ENCODE measurements around the gene SLC2A6.

SLC2A6 gene

DNA sequence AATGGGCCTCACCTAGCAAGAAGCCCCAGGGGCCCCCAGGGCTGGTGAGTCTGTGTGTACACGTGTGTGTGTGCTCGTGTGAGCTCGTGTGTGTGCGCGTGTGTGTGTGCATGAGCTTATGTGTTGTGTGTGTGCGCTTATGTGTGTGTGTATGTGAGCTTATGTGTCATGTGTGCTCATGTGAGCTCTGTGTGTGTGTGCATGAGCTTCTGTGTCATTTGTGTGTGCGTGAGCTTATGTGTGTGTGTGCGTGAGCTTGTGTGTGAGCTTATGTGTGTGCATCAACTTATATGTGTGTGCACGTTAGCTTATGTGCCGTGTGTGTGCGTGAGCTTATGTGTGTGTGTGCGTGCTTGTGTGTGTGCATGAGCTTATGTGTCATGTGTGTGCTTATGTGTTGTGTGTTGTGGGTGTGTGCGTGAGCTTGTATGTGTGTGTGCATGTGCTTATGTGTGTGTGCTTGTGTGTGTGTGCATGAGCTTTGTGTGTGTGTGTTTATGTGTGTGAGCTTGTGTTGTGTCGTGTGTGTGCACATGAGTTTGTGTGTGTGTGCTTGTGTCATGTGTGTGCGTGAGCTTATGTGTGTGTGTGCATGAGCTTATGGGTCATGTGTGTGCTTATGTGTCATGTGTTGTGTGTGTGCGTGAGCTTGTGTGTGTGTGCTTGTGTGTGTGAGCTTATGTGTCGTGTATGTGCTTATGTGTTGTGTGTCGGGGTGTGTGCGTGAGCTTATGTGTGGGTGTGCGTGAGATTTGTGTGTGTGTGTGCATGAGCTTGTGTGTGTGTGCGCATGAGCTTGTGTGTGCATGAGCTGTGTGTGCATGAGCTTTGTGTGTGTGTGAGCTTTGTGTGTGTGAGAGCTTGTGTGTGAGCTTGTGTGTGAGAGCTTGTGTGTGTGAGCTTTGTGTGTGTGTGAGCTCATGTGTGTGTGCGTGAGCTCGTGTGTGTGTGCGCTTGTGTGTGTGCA lies 16.7 kb upstream of the SLC2A6 start:
- no peak for FAIRE-seq

DNA sequence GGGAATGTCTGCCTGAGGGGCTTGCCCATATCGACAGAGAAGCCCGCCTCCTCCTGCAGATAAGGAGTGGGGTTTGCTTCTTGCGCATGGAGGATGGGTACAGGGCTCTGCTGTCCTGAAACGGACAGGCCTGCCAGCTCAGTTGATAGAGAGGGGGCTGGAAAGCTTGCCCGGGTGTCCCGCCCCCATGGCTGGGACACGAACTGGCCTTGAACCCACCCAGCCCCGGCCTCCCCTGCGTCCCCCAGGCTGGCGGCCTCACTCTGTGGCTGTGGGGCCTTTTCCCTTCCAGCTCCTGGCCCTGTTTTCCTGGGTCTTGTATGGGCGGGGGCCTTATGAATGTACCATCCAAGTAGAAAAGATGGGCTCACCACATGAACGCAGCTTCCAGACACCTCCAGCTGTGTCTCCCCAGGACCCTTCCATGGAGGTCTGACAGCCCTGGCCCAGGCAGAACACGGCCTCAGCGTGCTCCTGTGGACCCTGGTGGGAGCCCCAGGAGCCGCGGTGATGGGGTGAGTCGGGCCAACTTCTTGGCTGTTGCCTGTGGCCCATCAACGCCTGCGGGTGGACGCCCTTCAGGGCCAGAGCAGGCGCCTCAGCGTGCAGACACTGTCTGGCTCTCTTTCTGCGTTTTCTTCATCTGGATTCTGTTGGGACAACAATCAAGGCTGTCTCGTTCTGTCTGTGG lies 15.9 kb upstream of the SLC2A6 start:
- FAIRE-seq, result no peak

DNA sequence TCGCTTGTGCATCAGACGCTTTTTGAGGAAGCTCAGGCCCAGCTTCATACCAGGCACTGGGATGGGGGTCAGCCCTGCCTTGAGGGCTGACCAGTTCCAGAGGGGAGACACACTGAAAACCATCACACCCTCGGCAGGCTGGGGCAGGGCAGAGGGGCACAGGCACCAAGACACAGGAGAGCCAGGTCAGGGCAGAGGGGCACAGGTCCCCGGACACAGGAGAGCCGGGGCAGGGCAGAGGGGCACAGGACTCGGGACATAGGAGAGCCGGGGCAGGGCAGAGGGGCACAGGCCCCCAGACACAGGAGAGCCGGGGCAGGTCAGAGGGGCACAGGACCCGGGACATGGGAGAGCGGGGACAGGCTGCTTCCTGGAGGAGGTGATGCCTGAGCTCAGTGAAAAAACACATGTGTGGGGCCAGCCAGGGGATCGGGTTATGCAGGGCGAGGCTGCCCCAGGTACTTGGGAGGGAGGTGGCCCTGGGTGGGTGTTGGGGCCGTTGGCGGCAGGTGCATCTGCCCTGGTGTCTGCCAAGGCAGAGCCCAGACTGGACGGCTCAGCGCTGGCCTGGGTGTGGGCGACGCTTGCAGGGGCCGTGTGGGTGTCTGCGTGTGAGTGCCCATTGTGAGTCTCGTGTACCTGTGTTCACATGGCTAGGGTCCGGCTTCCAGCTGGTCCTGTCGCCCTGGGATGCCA lies 15.1 kb upstream of the SLC2A6 start:
- FAIRE-seq, result no peak

DNA sequence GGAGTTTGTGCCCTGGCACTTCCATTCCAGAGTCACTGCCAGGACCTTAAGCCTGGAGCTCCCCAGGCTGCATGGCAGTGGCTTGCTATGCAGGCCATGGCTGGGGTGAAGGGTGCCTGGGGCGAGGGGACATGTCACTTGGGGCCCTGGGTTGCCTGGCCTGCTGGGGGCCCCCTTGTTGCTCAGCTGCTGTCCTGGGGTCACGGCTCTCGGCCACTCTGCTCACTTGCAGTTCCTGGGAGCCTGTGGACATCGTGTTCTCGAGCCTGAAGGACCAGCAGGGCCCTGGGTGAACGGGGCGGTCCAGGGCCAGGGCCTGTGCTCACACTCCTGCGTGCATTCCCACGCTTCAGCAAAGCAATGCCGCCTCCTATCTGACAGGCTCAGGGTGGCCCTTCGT lies 14.5 kb upstream of the SLC2A6 start:
- no peak for FAIRE-seq

DNA sequence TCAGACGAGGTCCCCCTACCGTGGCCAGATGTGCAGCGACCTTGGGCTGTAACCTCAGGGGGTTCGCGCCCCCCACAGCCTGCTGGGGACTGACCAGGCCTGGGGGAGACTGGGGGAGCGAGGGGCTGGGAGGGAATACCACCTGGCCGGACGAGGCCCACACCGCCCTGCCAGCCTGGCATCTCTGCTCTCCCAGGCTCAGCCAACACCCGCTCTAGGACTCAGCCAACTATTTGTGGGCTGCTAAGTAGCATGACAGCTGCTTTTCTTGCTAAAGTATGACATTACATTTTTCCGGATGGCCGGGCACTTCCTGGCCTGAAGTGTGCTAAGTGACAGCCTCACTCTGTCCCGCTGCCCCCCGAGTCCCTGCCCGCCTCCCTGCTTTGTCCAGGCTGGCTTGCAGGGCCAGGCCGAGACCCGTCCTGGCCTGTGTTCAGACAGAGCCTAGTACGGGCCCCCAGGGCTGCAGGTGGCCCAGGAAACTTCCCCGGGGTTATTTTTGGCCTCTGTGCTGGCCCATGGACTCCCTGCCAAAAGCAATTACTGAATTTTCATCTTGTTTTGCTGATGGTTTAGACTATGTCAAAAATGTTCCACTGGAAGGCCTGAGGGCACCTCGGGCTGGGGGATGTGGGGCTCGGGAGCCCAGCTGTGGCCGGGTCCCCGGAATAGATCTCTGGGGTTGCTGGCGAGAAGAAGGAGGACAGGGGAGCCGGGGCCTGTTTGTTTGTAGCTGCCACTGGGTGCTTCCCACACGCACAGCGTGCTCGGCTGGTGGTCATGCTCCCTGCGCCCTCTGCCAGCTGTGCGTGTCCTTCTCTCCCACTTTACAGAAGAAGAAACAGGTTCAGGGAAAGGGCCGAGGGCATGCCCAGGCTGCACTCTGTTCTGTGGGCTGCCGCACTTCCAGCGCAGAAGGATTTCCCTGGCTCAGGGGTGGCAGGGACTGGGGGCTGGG lies 13.4 kb upstream of the SLC2A6 start:
- no peak for FAIRE-seq

DNA sequence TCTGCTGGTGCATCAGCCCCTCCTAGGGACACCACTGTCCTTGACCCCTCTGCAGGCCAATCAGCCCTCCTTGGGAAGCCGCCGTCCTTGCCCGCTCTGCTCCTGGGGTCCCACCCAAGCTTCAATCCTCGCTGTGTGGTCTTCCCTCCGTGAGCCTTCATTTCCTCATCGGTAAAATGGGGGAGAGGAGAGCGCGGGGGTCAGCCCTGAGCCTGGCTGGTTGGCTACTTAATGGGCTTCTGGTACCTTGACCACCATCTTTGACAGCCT lies 12.7 kb upstream of the SLC2A6 start:
- no peak for FAIRE-seq

DNA sequence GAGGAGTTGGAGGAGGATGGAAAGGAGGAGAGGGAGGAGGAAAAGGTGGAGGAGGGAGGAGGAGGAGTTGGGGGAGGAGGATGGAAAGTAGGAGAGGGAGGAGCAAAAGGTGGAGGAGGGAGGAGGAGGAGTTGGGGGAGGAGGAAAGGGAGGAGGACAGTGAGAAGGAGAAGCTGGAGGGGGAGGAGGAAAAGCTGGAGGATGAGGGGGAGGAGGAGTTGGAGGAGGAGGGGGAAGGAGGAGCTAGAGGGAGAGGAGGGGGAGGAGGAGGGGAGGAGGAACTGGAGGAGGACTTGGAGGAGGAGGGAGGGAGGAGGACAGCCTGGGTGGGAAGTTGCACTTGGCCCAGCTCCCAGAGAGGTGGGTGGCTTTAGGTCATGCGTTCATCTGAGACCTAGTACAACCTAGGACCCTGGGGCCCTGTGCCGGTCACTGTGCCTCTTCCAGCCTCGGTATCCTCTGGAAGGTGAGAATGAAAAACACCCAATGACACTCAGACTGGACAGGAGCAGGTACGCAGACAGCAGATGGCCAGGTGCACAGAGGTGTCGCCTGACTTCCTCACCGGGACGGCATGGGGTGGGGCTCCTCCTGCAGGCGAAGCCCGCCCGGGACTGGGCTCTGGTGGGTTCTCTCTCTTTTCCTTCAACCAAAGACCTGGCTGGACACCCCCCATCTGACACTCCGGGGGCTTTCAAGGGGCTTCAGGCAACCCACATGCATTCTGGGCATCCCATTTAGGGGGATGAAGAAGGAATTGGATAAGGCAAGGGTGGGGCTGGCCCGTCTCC lies 12.2 kb upstream of the SLC2A6 start:
- no peak for FAIRE-seq

DNA sequence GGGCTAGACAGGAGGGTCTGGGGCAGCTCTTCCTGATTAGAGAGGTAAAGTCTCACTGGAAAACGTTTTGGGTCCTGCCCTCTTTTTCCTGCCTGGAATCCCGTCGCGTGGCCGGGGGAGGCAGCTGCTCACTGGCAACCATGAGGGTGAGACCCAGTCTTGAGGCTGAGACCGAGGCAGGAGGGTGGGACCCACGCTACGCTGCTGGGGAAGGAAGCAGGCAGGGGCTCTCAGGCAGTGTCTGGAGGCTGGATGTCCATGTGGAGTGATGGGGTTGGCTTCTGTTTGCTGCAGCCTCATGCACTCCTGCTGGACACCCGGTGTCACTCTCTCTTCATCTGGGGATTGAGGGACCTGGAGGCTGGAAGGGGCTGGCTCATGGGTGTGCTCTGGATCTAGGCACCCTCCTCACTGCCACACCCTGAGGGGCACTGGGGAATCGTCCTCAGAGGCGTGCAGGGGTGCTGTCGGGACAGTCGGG lies 11.3 kb upstream of the SLC2A6 start:
- no peak for FAIRE-seq

DNA sequence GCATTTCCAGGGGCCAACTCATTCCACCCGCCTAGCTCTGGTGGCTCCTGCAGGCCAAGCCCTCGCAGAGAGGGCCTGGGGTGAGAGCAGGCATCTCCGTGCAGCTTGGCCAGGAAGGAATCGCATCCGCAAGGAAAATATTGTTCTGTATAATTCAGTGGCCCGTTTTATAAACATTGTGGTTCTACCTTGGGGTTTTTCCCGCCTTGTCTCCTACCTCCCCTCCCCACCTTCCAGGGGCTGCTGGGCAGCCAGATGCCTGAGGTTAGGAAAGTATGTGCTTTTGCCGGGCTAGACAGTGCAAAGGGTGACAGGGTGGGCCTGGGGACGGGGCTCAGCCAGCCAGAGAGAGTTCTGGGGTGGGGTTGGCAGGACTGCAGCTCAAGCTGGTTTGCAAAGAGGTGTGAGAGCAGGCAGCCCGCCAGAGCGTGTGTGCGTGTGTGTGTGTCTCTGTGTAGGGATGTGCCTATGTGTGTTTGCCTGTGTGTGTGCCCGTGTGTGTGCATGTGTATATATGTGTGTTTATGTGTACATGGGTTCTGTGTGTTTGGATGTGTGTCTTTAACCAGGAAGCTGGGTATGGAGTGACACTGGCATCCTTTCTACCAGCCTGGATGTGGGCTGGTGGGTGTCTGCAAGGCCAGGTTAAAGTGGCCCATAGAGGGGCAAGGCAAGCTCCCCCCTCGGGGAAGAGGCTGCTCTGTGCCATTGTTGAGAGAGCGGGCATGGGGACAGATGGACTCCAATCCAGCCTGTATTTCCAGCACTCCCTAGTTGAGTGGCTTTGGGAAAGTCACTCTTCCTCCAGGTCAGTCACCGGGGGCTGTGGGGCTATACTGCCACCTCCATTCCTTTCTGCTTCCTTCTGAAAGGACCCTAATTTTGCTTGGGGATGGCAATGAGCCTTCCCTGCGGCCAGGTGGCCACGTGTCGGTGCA lies 10.6 kb upstream of the SLC2A6 start:
- no peak for FAIRE-seq

DNA sequence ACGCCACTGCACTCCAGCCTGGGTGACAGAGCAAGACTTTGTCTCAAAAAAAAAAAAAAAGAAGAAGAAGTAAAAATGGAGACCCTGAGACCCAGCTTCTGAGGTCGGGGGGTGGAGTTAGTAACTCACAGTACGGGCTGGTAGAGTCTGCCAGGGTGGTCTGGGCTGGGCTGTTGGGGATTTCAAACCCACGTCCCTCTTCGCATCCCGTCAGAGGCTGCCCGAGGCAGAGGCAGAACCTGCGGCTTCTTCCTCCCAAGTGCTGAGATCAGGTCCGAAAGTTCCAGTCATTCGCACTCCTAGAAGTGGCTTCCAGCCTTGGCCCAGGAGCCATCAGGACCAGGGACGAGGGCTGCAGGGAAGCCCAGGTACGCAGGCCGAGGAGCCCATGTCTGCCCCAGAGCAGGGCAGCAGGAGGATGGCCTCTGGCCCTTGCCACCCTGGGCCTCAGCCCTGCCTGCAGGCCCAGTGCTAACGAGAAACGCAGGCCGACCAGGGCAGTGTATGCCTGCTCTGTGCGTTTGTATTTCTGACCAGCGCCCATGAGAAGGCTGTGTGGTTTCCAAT lies 9.9 kb upstream of the SLC2A6 start:
- FAIRE-seq, result no peak

DNA sequence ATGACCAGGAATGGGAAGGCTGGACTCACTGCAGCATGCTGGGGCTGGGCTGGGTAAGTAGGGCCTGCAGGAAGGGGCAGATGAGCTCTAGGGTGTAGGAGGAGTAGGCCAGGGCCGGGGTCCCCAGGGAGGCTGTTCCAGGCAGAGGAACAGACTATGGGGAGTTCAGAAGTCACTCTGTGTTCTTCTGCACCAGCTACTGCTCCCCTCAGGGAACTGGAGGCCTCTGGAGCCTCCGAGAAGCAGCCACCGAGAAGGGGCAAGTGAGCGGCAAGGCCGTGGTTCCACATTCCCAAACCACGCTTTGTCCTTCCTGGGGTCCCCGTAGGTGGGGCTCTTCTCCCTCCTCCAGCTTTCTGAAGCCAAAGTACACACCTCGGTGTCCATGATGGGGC lies 8.4 kb upstream of the SLC2A6 start:
- FAIRE-seq, result no peak

DNA sequence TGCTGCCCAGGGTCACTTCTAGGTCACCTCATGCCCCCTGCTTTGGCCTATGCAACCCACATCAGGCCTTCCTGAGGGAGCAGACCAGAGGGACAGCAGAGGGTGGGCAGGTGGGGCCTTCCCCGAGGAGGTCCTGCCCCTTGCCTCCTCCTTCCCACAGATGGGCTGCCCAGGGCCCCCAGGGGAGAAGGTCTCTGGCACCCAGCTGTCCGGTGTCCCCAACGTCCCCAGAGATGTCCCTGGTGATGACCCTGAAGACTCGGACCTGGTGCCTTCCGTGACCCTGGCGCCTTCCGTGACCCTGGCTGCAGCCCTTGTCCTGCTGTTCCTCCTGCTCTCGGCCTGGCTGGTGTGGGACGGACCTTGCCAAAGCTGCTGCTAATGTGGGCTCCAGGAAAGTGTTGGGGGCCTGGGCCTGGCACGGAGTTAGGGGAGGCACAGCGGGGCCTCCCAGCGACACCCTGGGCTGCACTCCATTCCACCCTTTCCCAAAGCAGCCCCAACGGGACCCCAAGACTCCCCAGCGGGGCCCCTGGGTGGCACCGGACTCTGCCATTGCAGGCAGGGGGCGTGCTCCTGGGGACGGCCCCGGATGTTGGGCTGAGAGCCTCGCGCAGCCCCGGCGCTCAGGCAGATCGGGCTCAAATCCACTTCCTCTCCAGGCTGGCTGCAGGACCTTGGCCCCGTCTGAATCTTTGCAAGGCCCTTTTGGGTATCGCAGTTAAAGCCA lies 6.8 kb upstream of the SLC2A6 start:
- FAIRE-seq, result no peak

DNA sequence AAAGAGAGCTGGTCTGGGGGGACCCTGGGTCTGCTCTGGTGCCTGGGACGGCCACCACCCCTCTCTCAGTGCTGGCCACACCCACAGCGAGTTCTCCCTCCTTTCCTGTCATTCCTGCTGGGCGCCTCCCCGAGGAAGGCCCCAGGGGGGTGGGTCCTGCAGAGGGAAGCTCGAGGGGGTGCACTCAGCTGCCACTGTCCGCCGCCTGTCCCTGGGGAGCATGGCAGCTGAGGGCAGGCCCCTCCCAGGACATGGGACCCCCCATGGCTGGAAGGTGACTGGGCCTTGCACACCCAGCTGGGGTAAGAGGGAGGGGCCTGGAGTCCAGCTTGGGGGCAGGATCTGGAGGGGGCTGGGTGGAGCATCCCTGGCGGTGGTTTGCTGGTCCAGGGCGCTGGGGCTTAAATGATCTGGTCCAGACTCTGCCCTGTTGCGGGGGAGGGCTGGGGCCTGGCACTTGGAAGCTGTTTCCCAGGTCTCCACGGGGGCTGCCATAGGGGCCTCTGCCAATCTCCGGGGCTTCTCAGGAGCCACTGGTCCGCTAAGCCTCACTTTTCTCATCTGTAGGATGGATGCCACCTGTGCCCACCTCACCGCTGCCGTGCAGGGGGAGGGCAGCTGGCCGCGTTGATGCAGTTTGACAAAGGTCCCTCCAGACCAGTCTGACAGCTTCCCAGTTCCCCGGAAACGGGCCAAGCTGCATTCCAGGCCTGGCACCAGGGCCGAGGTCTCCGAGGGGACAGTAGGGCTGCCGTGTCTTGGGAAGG lies 6.0 kb upstream of the SLC2A6 start:
- FAIRE-seq, result no peak

DNA sequence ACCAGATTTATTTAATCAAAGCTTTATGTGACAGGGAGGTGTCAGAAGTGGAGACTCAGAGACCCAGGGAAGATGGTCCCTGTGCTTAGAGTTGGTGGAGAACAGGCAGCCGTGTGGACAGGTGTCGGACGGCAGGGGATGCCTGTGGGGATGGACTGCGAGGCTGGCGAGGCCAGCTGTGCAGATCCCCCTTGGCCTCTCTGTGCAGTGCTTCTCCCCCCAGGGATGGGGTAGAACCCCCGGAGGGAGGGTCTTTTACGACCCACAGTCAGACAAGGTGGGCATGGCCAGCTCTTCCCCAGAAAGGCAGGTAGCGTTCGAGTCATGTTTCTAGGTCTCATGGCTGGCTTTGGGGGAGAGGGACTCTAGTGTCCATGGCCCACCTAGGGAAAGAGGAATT lies 4.7 kb upstream of the SLC2A6 start:
- no peak for FAIRE-seq

DNA sequence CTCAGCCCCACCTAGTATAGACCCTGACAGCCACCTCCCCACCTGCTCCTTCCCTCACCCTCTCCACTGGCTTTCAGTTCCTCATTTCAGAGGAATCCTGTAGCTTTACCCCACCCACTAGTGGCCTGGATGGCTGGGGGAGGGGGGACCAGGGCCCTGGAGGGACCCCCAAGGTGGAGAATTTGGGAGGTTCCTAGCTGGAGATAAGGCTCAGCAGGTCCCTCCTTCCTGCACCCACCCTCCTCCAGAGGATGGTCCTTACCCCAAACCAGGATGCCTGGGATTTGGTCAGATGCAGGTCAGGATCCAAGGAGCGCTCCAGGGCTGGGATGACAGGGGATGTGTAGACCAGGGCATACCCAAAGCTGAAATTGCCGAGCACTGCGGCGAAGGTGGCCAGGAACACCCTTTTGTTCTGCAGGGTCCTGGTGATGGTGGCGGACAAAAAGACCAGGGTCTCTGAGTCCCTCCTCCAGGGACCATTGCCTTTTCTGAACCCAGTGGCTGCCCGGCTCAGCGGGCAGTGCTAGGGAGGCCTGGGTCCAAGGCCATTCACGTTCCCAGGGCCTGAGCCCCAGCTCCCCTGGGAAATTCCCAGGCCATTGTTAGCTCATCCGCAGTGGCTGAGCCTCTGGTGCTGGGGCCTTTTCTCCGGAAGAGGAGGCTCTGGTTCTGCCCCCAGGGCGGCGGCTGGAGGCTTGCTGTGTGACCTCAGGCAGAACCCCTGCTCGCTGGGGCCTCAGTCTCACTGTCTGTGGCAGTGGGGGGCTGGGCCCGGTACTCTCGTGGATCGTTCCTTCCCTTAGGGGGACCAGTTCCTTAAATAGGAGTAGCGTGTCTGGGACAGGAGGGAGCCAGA lies 678 bp downstream of the SLC2A6 start:
- FAIRE-seq, result no peak

DNA sequence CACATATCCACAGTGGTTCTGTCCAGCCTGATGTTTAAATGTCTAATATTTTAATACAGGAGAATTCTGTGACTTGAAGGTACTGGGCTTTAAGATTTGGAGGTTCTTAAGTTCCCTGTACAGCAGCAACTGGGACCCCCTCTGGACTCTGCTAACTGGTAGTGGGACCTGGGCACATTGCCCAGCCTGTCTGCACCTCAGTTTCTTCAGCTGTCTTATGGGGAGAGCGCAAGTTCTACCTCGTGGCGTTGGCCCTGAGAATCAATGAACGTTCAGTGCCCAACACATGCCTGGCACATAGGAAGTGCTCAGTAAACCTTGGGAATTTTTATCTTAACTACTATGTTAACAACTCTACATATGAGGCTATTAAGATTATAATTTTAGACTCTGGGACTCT lies 1.4 kb downstream of the SLC2A6 start:
- FAIRE-seq, result no peak

DNA sequence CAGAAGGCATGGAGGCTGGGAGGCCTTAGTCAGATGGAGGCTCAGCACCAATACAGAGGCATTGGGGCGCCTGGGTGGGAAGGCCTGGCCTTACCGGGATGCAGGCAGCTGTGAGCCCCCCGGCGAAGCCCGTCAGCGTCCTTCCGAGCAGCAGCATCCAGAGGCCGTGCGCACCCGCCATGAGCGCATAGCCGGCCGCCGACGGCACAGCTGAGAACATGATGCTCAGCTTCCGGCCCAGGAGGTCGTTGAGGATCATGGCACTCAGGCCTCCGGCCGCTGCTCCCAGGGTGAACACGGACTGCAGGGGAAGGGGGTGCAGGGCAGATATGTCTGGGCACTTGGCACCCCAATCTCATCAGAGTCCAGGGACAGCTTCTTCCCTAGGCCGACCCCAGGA lies 2.0 kb downstream of the SLC2A6 start:
- FAIRE-seq, result no peak

Data from TTC549 (cell line).